ENCODE data around the gene AFDN. TPM values are rescaled to one million over a fixed set of nuclear protein-coding genes. Genes with fewer than 3 reads are reported as not detected.

Gene AFDN
- total and polyA plus RNA-seq, 2 donors (not counting 1 experiment from before 2014, with no cell fraction given), result 21.0 to 57.1 TPM

DNA sequence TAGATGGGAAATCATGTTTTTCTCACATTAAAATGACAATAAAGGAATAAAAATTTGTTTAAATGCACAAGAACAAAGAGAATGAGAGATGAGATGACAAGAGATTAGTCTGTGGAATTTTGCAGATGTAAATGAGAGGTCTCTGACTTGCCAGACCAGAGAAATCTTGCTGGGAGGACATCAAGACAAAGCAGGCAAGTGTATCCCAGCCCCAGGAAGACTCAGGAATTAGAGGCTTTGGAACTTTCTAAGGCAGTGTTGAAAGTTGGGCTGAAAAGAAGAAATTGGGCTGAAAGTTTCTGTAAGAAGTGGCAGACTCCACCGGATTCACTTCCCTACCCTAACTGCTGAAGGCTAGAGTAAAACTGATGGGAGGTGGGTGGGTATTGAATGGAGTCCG is 54.6 kb downstream of the AFDN start:
- no peak overlapping the region for H3K27ac ChIP-seq (ENCODE audit: insufficient read depth, low read length)
- no peak overlapping the region for H3K9ac ChIP-seq (ENCODE audit: insufficient read depth, low read length)
- H3K4me1 ChIP-seq (ENCODE audit: control insufficient read depth, extremely low read depth, insufficient read depth, low read length), result no peaks in the 10 kb centered on the region
- TF ChIP-seq, protein P1, sequence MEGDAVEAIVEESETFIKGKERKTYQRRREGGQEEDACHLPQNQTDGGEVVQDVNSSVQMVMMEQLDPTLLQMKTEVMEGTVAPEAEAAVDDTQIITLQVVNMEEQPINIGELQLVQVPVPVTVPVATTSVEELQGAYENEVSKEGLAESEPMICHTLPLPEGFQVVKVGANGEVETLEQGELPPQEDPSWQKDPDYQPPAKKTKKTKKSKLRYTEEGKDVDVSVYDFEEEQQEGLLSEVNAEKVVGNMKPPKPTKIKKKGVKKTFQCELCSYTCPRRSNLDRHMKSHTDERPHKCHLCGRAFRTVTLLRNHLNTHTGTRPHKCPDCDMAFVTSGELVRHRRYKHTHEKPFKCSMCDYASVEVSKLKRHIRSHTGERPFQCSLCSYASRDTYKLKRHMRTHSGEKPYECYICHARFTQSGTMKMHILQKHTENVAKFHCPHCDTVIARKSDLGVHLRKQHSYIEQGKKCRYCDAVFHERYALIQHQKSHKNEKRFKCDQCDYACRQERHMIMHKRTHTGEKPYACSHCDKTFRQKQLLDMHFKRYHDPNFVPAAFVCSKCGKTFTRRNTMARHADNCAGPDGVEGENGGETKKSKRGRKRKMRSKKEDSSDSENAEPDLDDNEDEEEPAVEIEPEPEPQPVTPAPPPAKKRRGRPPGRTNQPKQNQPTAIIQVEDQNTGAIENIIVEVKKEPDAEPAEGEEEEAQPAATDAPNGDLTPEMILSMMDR (conservative IDR thresholded peaks at IDR 0.05 in 1 of 2, IDR thresholded peaks at IDR 0.05 in 1 of 2; ENCODE audit: low read depth in 1 of 2, low read length in 2 of 2), result no peak
- TF ChIP-seq EZH2 (IDR thresholded peaks at IDR 0.05; ENCODE audit: low read length, missing control alignments), result no peak
- no peaks in the 10 kb centered on the region for H4K20me1 ChIP-seq (ENCODE audit: control insufficient read depth, extremely low read depth, insufficient read depth, low read length)
- H3K9me3 ChIP-seq (ENCODE audit: control insufficient read depth, insufficient read depth, low read depth, low read length), result no peaks in the 10 kb centered on the region
- H2AFZ ChIP-seq (ENCODE audit: low read length), result no peak overlapping the region
- H3K4me3 ChIP-seq (replicated peaks in 1 of 4; ENCODE audit: control extremely low read depth in 1 of 4, insufficient read depth in 1 of 4, low read depth in 3 of 4, low read length in 4 of 4), result no peak overlapping the region
- H3K36me3 ChIP-seq (ENCODE audit: control insufficient read depth, insufficient read depth, low read length), result no peaks in the 10 kb centered on the region
- H3K79me2 ChIP-seq (ENCODE audit: control insufficient read depth, insufficient read depth, low read length), result no peaks in the 10 kb centered on the region
- no peak overlapping the region for H3K4me2 ChIP-seq (ENCODE audit: extremely low read depth, insufficient read depth, low read length)
- DNase-seq (ENCODE audit: low read depth in 2 of 2), result no peak
- no peaks in the 10 kb centered on the region for H3K27me3 ChIP-seq (ENCODE audit: control insufficient read depth, insufficient read depth, low read length)

DNA sequence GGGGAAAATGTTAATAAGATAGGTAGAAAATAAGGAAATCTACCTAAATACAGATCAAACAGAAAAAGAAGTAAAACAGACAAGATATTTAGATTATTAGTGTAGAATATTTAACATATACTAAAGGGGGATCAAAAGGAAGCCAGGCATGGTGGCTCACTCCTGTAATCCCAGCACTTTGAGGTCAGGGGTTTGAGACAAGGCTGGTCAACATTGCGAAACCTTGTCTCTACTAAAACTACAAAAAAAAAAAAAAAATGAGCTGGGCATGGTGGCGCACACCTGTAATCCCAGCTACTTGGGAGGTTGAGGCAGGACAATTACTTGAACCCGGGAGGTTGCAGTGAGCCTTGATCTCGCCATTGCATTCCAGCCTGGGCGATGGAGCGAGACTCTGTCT is 55.5 kb downstream of the AFDN start:
- Histone ChIP-seq H2AFZ (ENCODE audit: low read length) (no peak overlapping the region), H3K36me3 (ENCODE audit: control insufficient read depth, insufficient read depth, low read length) (no peaks in the 10 kb centered on the region), H3K4me2 (ENCODE audit: extremely low read depth, insufficient read depth, low read length) (no peak overlapping the region), H3K9me3 (ENCODE audit: control insufficient read depth, insufficient read depth, low read depth, low read length) (no peaks in the 10 kb centered on the region), H3K9ac (ENCODE audit: insufficient read depth, low read length) (no peak overlapping the region), H3K27me3 (ENCODE audit: control insufficient read depth, insufficient read depth, low read length) (no peaks in the 10 kb centered on the region), H4K20me1 (ENCODE audit: control insufficient read depth, extremely low read depth, insufficient read depth, low read length) (no peaks in the 10 kb centered on the region), H3K4me1 (ENCODE audit: control insufficient read depth, extremely low read depth, insufficient read depth, low read length) (no peaks in the 10 kb centered on the region), H3K4me3 (replicated peaks in 1 of 4; ENCODE audit: control extremely low read depth in 1 of 4, insufficient read depth in 1 of 4, low read depth in 3 of 4, low read length in 4 of 4) (no peak overlapping the region), H3K27ac (ENCODE audit: insufficient read depth, low read length) (no peak overlapping the region), H3K79me2 (ENCODE audit: control insufficient read depth, insufficient read depth, low read length) (no peaks in the 10 kb centered on the region)
- DNase-seq (ENCODE audit: low read depth in 2 of 2), result no peak
- TF ChIP-seq, protein P1 (conservative IDR thresholded peaks at IDR 0.05 in 1 of 2, IDR thresholded peaks at IDR 0.05 in 1 of 2; ENCODE audit: low read depth in 1 of 2, low read length in 2 of 2), result no peak
- no peak for TF ChIP-seq EZH2 (IDR thresholded peaks at IDR 0.05; ENCODE audit: low read length, missing control alignments)

DNA sequence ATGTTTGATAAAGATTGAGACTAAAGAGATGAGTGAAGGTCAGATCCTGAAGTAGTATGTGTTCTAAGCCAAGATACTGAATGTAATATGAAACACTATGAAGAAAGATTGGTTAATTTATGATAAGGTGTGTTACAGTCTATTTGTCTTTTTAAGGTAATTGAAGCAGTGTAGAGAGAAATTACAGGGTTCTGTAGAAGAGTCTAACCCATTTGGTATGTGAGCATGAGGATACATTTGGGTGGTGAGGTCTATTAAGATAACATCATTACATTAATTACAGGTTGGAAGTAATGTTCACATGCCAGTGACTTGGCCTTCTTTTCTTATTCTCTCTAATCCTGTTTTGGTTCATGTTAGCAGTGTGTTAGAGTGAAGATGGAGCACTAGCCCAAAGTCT is 61.4 kb downstream of the AFDN start:
- Histone ChIP-seq H3K36me3 (ENCODE audit: control insufficient read depth, insufficient read depth, low read length) (no peaks in the 10 kb centered on the region), H3K9ac (ENCODE audit: insufficient read depth, low read length) (no peak overlapping the region), H3K27me3 (ENCODE audit: control insufficient read depth, insufficient read depth, low read length) (no peaks in the 10 kb centered on the region), H2AFZ (ENCODE audit: low read length) (no peak overlapping the region), H3K4me2 (ENCODE audit: extremely low read depth, insufficient read depth, low read length) (no peak overlapping the region), H3K9me3 (ENCODE audit: control insufficient read depth, insufficient read depth, low read depth, low read length) (no peaks in the 10 kb centered on the region), H3K79me2 (ENCODE audit: control insufficient read depth, insufficient read depth, low read length) (no peaks in the 10 kb centered on the region), H4K20me1 (ENCODE audit: control insufficient read depth, extremely low read depth, insufficient read depth, low read length) (no peaks in the 10 kb centered on the region), H3K4me1 (ENCODE audit: control insufficient read depth, extremely low read depth, insufficient read depth, low read length) (no peaks in the 10 kb centered on the region), H3K27ac (ENCODE audit: insufficient read depth, low read length) (no peak overlapping the region), H3K4me3 (replicated peaks in 1 of 4; ENCODE audit: control extremely low read depth in 1 of 4, insufficient read depth in 1 of 4, low read depth in 3 of 4, low read length in 4 of 4) (no peak overlapping the region)
- no peak for DNase-seq (ENCODE audit: low read depth in 2 of 2)
- TF ChIP-seq, protein P1 (conservative IDR thresholded peaks at IDR 0.05 in 1 of 2, IDR thresholded peaks at IDR 0.05 in 1 of 2; ENCODE audit: low read depth in 1 of 2, low read length in 2 of 2), result no peak
- no peak for TF ChIP-seq EZH2 (IDR thresholded peaks at IDR 0.05; ENCODE audit: low read length, missing control alignments)
